Common myeloid progenitor, CD34-positive (primary cell): ENCODE results near the gene GSG1.

ENCODE experiments used
- CTCF ChIA-PET: fragments of 350-600 bp; sonication (Branson Sonifier 250); formaldehyde crosslinking; loops from one replicate; lab custom pipeline; 2021; ENCODE audit warnings: antibody characterized with exemption; lab: Charles Lee
- POLR2A ChIA-PET: fragments of 350-600 bp; sonication (Branson Sonifier 250); formaldehyde crosslinking; loops from one replicate; lab custom pipeline; 2021; ENCODE audit warnings: antibody characterized with exemption; lab: Charles Lee
- DNase-seq, 3 donors: peaks; one replicate each; pipeline versions ENCODE4 v3.0.0 to v3.0.0-alpha.2; 2013
- H3K27ac ChIP-seq, 2 experiments: 1 replicate in 1 of 2; 2 replicates in 1 of 2; pipeline ENCODE4 v1.7.0; 2013; ENCODE audit warnings: inconsistent platforms in 2 of 2, low read length in 2 of 2, mild to moderate bottlenecking in 2 of 2, low read depth in 1 of 2, moderate library complexity in 1 of 2; ENCODE audit not compliant: severe bottlenecking in 2 of 2, insufficient read depth in 1 of 2, poor library complexity in 1 of 2
- H3K27me3 ChIP-seq, 5 experiments: replicated peaks in 2 of 5; 1 replicate in 3 of 5; 2 replicates in 2 of 5; pipeline versions ENCODE4 v1.6.1 to v1.7.0; 2013; ENCODE audit warnings: low read length in 4 of 5, mild to moderate bottlenecking in 2 of 5, moderate library complexity in 2 of 5, inconsistent platforms in 1 of 5; ENCODE audit not compliant: insufficient read depth in 5 of 5, control insufficient read depth in 4 of 5
- H3K36me3 ChIP-seq, 4 experiments: 1 replicate in 2 of 4; 2 replicates in 2 of 4; pipeline versions ENCODE4 v1.6.1 to v1.7.0; 2013; ENCODE audit warnings: low read length in 3 of 4, control low read depth in 1 of 4, mild to moderate bottlenecking in 1 of 4; ENCODE audit not compliant: control insufficient read depth in 4 of 4, insufficient read depth in 4 of 4
- H3K4me1 ChIP-seq, 4 experiments: 1 replicate in 3 of 4; 2 replicates in 1 of 4; pipeline versions ENCODE4 v1.6.1 to v1.7.1; 2013; ENCODE audit warnings: low read length in 3 of 4, mild to moderate bottlenecking in 3 of 4, control low read depth in 1 of 4, inconsistent platforms in 1 of 4, moderate library complexity in 1 of 4; ENCODE audit not compliant: control insufficient read depth in 4 of 4, insufficient read depth in 4 of 4; ENCODE audit errors: control extremely low read depth in 1 of 4
- H3K4me3 ChIP-seq, 7 experiments: 1 replicate in 4 of 7; 2 replicates in 3 of 7; pipeline versions ENCODE4 v1.5.1 to v1.7.0; 2013; ENCODE audit warnings: mild to moderate bottlenecking in 7 of 7, low read length in 6 of 7, moderate library complexity in 6 of 7, inconsistent platforms in 2 of 7, low read depth in 2 of 7, control low read depth in 1 of 7; ENCODE audit not compliant: insufficient read depth in 4 of 7, control insufficient read depth in 1 of 7; ENCODE audit errors: extremely low read depth in 1 of 7
- H3K9me3 ChIP-seq, 5 experiments: 1 replicate in 4 of 5; 2 replicates in 1 of 5; pipeline versions ENCODE4 v1.6.1 to v1.7.1; 2013; ENCODE audit warnings: low read length in 4 of 5, mild to moderate bottlenecking in 2 of 5, inconsistent platforms in 1 of 5, low read depth in 1 of 5, moderate library complexity in 1 of 5; ENCODE audit not compliant: control insufficient read depth in 4 of 5, insufficient read depth in 2 of 5; ENCODE audit errors: control extremely low read depth in 1 of 5
- WGBS: methylation state at CpG from one replicate; pipeline ENCODE4 v1.1.5; 2013; ENCODE audit not compliant: insufficient coverage; 5-methylcytosine and 5-hydroxymethylcytosine counted together

GSG1 gene

GRCh38 chr12:13075786-13076570 is 27.5 kb downstream of the GSG1 start:
- no peak for DNase-seq
- peaks cover 2 to 47% (median 24%) of the 10 kb centered on the region in 4 experiments for H3K36me3 ChIP-seq
- POLR2A ChIA-PET: no interaction called here
- H3K4me1 ChIP-seq: no peaks in the 10 kb centered on the region
- WGBS: 90% methylated on average over 7 of the region's 12 CpGs
- H3K27me3 ChIP-seq: no peaks in the 10 kb centered on the region
- CTCF ChIA-PET: interaction anchor here (1.5 kb wide), 1 partner anchor 131 kb away, joined by 3 read pairs; no protein-coding TSS in a partner anchor
- H3K9me3 ChIP-seq: peaks cover 0 to 5% (median 0%) of the 10 kb centered on the region in 5 experiments
- no peak overlapping the region for H3K4me3 ChIP-seq
- H3K27ac ChIP-seq: no peak overlapping the region

- no peaks in the 10 kb centered on the region for H3K27me3 ChIP-seq
- no peak overlapping the region for H3K27ac ChIP-seq
- peaks cover 2 to 48% (median 30%) of the 10 kb centered on the region in 4 experiments for H3K36me3 ChIP-seq
- H3K9me3 ChIP-seq: peaks cover 0 to 5% (median 0%) of the 10 kb centered on the region in 5 experiments
- ChIA-PET CTCF (interaction anchor here (1.5 kb wide), 1 partner anchor 132 kb away, joined by 3 read pairs; no protein-coding TSS in a partner anchor), POLR2A (no interaction called here)
- DNase-seq: no peak
- H3K4me1 ChIP-seq: no peaks in the 10 kb centered on the region
- H3K4me3 ChIP-seq: no peak overlapping the region
Observed at GRCh38 chr12:13075118-13075480, 28.4 kb downstream of the GSG1 start.

- 95% methylated on average over 2 of the region's 3 CpGs for WGBS
- POLR2A ChIA-PET: interaction anchor here (0.8 kb wide), 1 partner anchor 9 kb away, joined by 3 read pairs; no protein-coding TSS in a partner anchor
Observed at GRCh38 chr12:13074396-13075117, 28.9 kb downstream of the GSG1 start.

GRCh38 chr12:13073173-13073572 is 30.3 kb downstream of the GSG1 start:
- Histone ChIP-seq H3K27me3 (no peaks in the 10 kb centered on the region), H3K36me3 (peaks cover 2 to 57% (median 34%) of the 10 kb centered on the region in 4 experiments), H3K9me3 (no peaks in the 10 kb centered on the region), H3K4me1 (no peaks in the 10 kb centered on the region), H3K27ac (no peak overlapping the region), H3K4me3 (no peak overlapping the region)
- WGBS: 93% methylated on average over 2 of the region's 3 CpGs
- no peak for DNase-seq
- ChIA-PET POLR2A (no interaction called here), CTCF (interaction anchor here (1.0 kb wide), 1 partner anchor 135 kb away, joined by 3 read pairs; no protein-coding TSS in a partner anchor)

More at GRCh38 chr12:13074396-13075117, 28.9 kb downstream of the GSG1 start:
- DNase-seq: no peak
- Histone ChIP-seq H3K27ac (no peak overlapping the region), H3K36me3 (peaks cover 2 to 47% (median 26%) of the 10 kb centered on the region in 4 experiments), H3K4me3 (no peak overlapping the region), H3K4me1 (no peaks in the 10 kb centered on the region), H3K27me3 (no peaks in the 10 kb centered on the region), H3K9me3 (peaks cover 0 to 4% (median 0%) of the 10 kb centered on the region in 5 experiments)
- CTCF ChIA-PET: interaction anchor here (1.5 kb wide), 1 partner anchor 132 kb away, joined by 3 read pairs; no protein-coding TSS in a partner anchor

- H3K27me3 ChIP-seq: no peaks in the 10 kb centered on the region
- 82% methylated on average over 6 of the region's 10 CpGs for WGBS
- ChIA-PET POLR2A (no interaction called here), CTCF (no interaction called here)
- no peaks in the 10 kb centered on the region for H3K4me1 ChIP-seq
- no peak for DNase-seq
- no peak overlapping the region for H3K4me3 ChIP-seq
- no peak overlapping the region for H3K27ac ChIP-seq
- no peaks in the 10 kb centered on the region for H3K9me3 ChIP-seq
- peaks cover 4 to 68% (median 42%) of the 10 kb centered on the region in 4 experiments for H3K36me3 ChIP-seq
Observed at GRCh38 chr12:13071305-13072280, 31.9 kb downstream of the GSG1 start.

- Histone ChIP-seq H3K36me3 (peaks cover 4 to 59% (median 45%) of the 10 kb centered on the region in 4 experiments), H3K9me3 (no peaks in the 10 kb centered on the region), H3K4me3 (no peak overlapping the region), H3K4me1 (no peaks in the 10 kb centered on the region), H3K27me3 (no peaks in the 10 kb centered on the region), H3K27ac (no peak overlapping the region)
- ChIA-PET CTCF (no interaction called here), POLR2A (no interaction called here)
- 100% methylated on average over 3 of the region's 6 CpGs for WGBS
- no peak for DNase-seq
Observed at GRCh38 chr12:13069380-13069779, 34.1 kb downstream of the GSG1 start.
